HPDE6-E6E7 (cell line): ENCODE measurements around the gene IKBKG.
A peak's percentile ranks its signal among the peaks of the same experiment; 100 is the strongest.
"Not testable (repeated sequence)": the region's sequence is repeated elsewhere in the genome, so short reads cannot be mapped to it uniquely, and the experiment has no call there.

Experiments used
- DNase-seq: peaks from one replicate; pipeline ENCODE4 v3.0.0; 2011; ENCODE audit warnings: missing footprints; ENCODE audit errors: extremely low spot score

Gene IKBKG

DNA sequence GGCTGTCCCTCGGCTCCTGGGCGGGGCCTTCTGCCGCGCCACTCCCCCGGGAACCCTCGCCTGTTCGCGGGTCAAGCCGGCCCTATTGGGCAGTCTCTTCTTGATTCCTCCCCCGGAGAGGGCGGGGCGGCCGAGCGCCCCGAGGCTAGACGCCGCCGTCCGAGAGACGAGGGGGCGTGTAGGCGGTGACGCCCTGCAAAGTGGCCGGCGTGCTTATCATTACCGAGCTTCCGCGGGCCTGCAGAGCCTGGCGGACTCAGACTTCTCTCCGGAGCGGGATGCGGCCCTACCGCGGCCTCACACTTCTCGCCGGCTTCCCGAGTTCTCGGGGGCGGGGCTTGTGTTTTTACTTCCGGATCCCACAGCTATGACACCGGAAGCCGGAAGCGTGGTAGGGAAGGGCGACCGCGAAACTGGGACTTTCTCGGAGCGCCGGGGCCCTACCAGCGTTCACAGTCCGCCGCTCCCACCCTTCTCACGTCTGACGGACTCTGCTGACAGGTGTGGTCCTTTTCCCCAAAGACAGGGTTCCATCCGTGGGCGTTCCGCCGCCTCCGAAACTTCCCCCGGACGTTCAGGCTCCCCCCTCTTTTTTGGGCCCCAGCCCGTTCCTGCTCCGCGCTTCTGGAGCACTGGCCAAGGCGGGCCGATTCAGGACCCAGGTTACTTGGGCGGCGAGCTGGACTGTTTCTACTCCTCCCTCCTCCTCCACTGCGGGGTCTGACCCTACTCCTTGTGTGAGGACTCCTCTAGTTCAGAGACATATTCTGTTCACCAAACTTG lies at the start of gene IKBKG:
IKBKG (plus strand) TSS at position 376 of the 783 bp plus-strand sequence. CDS start 4,383 bp downstream, outside the sequence.
- peak; percentile 88 for DNase-seq

- not testable (repeated sequence) for DNase-seq
Observed at GRCh38 chrX:154501423-154501822, 46.0 kb upstream of the IKBKG start.

DNA sequence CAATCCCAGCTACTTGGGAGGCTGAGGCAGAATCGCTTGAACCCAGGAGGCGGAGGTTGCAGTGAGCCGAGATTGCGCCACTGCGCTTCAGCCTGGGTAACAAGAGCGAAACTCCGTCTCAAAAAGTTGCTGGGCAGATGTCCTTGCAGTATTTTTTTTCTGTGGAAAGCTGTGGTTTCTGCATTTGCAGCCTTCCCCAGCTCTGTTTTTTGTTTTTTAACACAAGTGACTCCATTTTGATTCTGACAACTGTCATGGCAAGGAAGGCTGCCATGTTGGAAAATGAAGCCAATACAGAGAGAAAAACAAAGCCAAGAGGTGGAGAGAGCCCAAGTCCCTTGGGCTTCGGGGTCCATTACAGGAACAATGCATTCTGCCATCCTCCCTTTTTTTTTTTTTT lies 45.3 kb upstream of the IKBKG start:
- no peak for DNase-seq

DNA sequence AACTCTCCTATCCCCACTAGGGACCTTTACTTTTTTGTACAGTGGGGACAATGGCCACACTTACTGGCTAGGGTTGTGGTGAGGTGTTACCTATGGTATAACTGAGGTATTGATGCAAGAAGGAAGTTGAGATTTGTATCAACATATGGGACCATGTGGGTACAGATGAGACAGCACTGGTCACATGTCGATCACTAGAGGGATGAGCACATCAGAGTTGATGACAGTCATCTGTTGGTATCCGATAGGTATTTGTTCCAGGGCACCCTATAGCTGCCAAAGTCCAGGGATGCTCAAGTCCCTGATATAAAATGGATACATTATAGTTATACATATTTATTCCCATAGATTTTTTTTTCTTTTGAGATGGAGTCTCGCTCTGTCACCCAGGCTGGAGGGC lies 44.4 kb upstream of the IKBKG start:
- DNase-seq: no peak

- DNase-seq: peak; percentile 81
Observed at GRCh38 chrX:154505734-154506133, 41.7 kb upstream of the IKBKG start.

DNA sequence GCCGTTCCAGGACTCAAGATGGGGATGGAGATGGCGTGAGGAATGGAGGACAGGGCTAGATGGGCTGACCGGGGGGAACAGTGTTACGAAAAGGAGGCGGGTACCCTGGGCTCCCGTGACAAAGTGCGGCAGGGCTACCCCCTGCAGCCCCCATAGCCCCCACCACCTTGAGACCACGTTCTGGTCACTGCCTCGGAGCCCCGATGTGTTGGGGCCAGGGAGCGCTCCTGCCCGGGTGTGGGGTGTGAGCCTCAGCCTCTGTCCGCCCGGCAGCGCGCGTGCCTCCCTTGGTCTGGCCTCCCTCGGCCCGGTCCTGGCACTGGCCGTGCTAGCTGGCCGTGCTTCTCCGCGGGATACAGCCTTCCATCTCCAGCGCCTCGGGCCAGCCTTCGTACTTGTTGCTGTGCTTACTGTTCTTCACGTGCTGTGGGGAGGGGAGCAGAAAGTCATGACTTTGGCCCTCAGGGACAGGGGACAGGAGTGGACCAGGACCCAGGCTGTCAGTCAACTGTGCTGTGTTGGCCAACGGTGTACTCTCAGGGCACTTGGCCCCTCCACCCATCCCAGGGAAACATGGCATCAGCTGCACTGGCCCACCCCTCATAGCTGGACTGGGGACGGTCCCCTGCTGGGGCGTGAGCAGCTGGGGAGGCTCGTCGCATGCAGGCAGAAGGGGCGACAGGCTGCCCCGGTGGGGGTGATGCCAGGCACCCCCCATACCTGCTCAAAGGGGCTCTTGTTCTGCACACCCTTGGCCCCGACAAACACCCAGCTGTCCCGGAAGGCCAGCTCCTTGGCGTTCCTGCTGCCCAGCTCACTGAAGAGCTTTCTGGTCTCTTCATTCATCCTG lies 40.7 kb upstream of the IKBKG start:
- DNase-seq: no peak

DNA sequence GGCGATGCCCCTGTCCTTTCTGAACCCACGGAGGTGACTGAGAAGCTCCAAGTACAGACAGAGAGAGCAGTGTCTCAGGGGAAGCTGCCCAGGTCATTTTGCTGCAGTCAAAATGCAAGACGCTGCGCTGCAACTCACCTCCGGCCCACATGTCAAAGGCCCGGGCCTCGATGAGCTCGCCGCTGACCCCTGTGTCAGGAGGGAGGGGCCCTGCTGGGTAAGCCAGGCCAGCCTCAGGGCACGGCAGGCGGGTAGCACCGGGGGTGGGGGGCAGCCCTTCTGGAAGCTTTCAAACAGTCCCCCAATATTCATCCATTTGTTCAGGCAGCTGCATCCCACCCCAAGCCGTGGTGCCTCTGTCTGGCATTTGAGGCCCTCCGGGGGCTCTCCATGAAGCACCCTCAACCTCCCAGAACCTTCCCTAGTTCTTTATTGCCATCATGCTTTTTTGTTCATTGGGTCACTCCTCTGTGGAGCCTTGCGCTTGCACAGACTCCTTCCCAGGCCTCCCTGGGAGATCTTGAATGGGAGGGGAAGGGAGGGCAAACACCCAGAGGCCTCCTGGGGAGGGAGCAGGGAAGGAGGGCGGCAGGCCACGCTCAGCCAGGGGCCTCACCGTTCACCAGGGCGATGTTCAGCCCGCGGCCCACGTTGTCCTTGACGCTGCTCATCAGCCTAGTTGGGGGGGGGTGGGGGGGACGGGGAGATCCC lies 39.6 kb upstream of the IKBKG start:
- no peak for DNase-seq

- DNase-seq: no peak
Observed at GRCh38 chrX:154508384-154508745, 39.1 kb upstream of the IKBKG start.

DNA sequence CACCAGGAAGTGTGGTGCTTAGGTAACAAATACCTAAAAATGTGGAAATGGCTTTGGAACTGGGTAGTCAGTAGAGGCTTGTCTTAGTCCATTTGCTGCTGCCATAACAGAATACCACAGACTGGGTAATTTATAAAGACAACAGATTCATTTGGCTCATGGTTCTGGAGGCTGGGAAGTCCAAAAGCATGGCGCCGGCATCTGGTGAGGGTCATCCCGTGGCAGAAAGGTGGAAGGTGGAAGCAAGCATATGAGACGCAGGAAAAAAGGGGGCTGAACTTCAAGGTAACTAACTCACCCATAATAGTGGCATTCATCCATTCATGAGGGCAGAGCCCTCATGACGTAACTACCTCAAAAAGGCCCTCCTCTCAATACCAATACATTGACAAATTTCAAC lies 38.0 kb upstream of the IKBKG start:
- no peak for DNase-seq

DNA sequence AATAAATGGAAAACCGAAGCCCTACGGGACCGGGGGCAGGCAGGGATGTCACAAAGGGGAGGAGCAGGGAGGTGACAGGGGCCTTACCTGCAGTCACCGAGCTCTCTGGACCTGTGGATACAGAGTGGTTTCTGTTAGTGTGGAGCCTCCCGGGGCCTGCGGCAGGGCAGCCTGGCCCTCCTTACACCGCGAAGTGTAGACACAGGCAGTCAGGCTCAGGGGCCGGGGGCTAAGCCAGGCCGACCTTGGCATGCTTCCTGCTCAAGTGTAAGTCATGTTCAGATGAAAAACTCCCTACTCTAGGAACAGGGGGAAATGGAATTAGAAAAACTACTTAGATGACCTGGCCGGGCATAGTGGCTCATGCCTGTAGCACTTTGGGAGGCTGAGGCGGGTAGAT lies 35.7 kb upstream of the IKBKG start:
- DNase-seq: no peak

- no peak for DNase-seq
Observed at GRCh38 chrX:154512879-154513553, 34.4 kb upstream of the IKBKG start.

DNA sequence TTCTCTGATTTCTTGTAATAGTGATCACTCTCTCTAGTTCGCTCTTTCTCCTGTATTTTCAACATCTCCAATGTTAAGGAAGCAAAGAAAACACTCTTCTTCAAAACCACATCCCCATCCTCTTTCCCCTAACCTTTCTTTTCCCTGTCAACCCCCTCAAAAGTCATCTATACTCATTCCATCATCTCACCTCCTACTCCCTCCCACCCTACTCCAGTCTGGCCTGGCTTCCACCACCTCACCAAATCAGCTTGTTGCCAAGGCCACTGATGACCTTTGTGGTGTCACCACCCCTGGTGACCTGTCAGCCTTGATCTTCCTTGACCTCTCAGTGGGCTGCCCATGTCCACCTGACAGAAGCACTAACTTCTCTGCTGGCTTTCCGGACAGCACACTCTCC lies 33.7 kb upstream of the IKBKG start:
- no peak for DNase-seq

GRCh38 chrX:154515090-154515965 lies 32.1 kb upstream of the IKBKG start:
- DNase-seq: no peak

GRCh38 chrX:154515966-154516655 lies 31.3 kb upstream of the IKBKG start, which contains the start of gene FAM3A:
FAM3A (minus strand) TSS chrX:154516232; CDS start chrX:154515772, 460 bp downstream.
- peak; percentile 73 for DNase-seq

- DNase-seq: no peak
Observed at GRCh38 chrX:154516656-154517100, 30.7 kb upstream of the IKBKG start.

DNA sequence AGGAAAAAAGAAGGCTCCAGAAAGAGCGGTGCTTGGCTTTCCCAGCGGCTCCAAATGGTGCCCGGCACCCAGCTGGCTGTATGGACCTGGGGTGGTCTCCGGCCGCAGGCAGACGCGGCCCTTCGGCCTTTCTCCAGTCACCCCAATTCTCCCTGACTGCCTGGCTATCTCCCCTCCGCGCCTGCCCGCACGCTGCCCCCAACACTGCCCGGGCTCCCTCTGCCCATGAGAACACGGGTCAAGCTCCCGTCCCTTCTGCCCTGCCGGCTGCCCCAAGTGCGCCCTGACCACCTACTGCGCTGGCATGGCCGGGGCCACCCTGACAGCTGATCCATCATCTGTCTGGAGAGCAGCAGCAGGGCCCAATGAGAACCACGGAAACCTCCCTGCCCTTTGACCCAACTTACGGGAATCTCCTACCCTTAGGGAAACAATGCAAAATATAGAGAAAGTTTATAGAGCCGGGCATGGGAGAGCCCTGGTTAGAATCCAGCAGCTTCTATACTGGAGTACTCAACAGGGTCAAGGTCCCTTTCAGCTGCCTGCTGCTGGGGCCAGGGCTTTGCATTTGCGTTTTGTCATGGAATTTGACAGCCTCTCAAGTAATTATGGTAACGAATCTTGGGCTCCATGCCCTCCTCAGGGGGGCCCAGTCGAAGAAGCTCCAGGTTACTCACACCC lies 30.2 kb upstream of the IKBKG start:
- DNase-seq: no peak

DNA sequence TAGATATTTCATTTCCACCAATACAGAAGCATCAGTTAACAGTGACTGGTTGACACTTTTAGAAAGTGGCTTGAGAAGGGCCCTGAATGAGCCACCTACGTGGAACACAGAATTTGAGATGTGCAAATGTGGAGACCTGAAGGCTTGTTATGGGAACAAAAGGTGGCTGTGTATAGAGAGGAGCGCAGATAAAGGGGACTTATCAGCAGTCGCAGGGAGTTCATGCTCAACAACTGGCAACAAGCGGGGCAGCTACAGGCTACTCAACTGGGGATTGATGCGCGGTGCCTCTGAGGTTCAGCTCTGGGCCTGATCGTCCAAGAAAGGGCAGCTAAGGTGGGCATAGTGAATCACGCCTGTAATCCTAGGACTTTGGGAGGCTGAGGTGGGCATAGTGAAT lies 28.0 kb upstream of the IKBKG start:
- no peak for DNase-seq

GRCh38 chrX:154525606-154526490 lies 21.6 kb upstream of the IKBKG start:
- DNase-seq: no peak
